Measurements from ENCODE around the gene ADGRD1. TPM values are rescaled to one million over a fixed set of nuclear protein-coding genes. Genes with fewer than 3 reads are reported as not detected.

The ADGRD1 gene
- total and polyA plus RNA-seq, 2 of the 8 experiments (the other 6 are each of a cell fraction or from before 2014, with no cell fraction given), result 0.36 to 0.48 TPM

DNA sequence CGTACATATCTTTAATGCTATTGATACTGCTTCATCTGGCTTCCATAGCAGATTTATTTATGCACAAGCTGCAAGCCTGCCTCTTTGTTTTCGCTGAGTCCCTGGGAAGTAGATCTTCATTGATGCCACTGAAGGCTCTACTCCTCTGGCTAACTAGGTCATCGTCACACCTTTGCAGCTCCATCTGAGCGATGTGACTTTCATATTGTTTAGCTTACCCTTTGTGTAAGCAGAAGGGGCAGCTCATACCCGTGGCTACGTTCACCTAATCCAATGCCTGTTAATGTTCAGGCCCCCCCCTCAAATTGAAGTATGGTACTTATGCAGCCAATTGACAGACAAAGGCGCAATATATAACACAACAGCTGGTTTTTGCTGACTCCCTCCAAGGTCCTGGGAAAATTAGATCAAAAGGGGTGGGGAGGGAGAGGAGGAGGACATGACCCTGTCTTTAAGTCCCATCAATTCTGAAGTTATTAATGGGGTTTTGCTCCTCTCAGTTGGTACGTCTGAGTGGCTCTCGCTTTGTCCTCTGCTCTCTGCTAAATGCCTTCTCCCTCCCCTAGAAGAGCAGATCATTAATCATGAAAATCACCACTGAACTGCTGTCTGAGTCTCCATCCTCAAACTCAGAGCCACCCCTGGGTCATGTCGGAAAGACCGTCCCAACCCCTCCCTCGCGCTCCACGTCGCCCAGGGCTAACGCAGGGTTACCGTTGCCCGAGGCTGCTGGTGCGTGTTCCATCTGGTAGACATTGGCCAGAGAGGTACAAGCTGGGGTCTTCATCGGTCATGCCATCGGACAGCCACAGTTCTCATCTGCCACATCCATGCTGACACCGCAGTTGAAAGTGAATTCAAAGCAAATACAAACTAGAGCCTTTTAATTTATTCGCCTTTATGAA is 128.8 kb downstream of the ADGRD1 start:
- H3K4me3 ChIP-seq (ENCODE audit: extremely low read depth in 1 of 4, insufficient read depth in 2 of 4, low read depth in 3 of 4, low read length in 4 of 4), result no peak overlapping the region
- H2BK12ac ChIP-seq (ENCODE audit: low read depth, low read length), result peak overlapping the region; percentile 60; the same call in 1 of the 2 replicates
- no peak overlapping the region for H4K91ac ChIP-seq (replicated peaks; ENCODE audit: insufficient read length, low read length)
- no peaks in the 10 kb centered on the region; a peak in 1 of 4 replicates for H3K9me3 ChIP-seq (ENCODE audit: insufficient read depth in 2 of 2, low read depth in 1 of 2, low read length in 1 of 2)
- H3K9ac ChIP-seq (replicated peaks in 1 of 4; ENCODE audit: extremely low read depth in 1 of 4, low read depth in 3 of 4, low read length in 3 of 4), result no peak overlapping the region
- H3K23ac ChIP-seq (ENCODE audit: insufficient read length), result no peak overlapping the region
- H2AK5ac ChIP-seq (ENCODE audit: low read depth, low read length), result no peak overlapping the region
- no peak overlapping the region for H3K27ac ChIP-seq (ENCODE audit: low read depth, low read length)
- H2BK5ac ChIP-seq (ENCODE audit: low read depth, low read length), result no peak overlapping the region; the same call in 1 of the 2 replicates
- no peak for DNase-seq (ENCODE audit: low read depth in 1 of 2, low spot score in 2 of 2)
- H2BK20ac ChIP-seq (ENCODE audit: low read length), result no peak overlapping the region
- H3K4ac ChIP-seq (replicated peaks; ENCODE audit: insufficient read length, low read depth, low read length), result no peak overlapping the region
- H4K20me1 ChIP-seq (replicated peaks in 1 of 2; ENCODE audit: control insufficient read depth in 1 of 2, insufficient read depth in 2 of 2, low read length in 2 of 2), result no peaks in the 10 kb centered on the region
- 86% methylated on average over 23 of the region's 23 CpGs; no CpG with 5 or more reads in 1 of the 2 experiments for WGBS, 2 experiments (ENCODE audit: extremely low coverage in 1 of 2, insufficient coverage in 1 of 2, insufficient read length in 1 of 2, insufficient replicate concordance in 2 of 2, low coverage in 1 of 2, low lambda C conversion rate in 2 of 2, missing lambda C conversion rate in 1 of 2)
- H3K27me3 ChIP-seq (replicated peaks in 1 of 4; ENCODE audit: control insufficient read depth in 3 of 4, extremely low read depth in 1 of 4, insufficient read depth in 3 of 4, low read length in 3 of 4), result no peaks in the 10 kb centered on the region
- H2BK15ac ChIP-seq (ENCODE audit: low read length), result no peak overlapping the region
- no peaks in the 10 kb centered on the region; a peak in 1 of 7 replicates for H3K4me1 ChIP-seq (replicated peaks in 1 of 4; ENCODE audit: control insufficient read depth in 3 of 4, insufficient read depth in 4 of 4, low read length in 3 of 4)
- H3K36me3 ChIP-seq (ENCODE audit: control insufficient read depth in 2 of 4, insufficient read depth in 4 of 4, low read length in 3 of 4), result no peaks in the 10 kb centered on the region
- H3K4me2 ChIP-seq (ENCODE audit: insufficient read depth in 1 of 2, low read depth in 2 of 2, low read length in 2 of 2), result no peak overlapping the region
- CTCF ChIA-PET (ENCODE audit: partially characterized antibody), result interaction anchor here (1.0 kb wide), 1 partner anchor 21 kb away, joined by 4 read pairs; no protein-coding TSS in a partner anchor
- H3K56ac ChIP-seq (replicated peaks; ENCODE audit: insufficient read length, low read depth, low read length), result no peak overlapping the region
- no peaks in the 10 kb centered on the region for H3K79me1 ChIP-seq (ENCODE audit: low read depth, low read length)
- no peak for FAIRE-seq
- no peaks in the 10 kb centered on the region for H3K79me2 ChIP-seq (ENCODE audit: control insufficient read depth in 1 of 2, insufficient read depth in 2 of 2, low read length in 2 of 2)
- no peaks in the 10 kb centered on the region for H3K23me2 ChIP-seq (ENCODE audit: low read depth, low read length)
- H4K5ac ChIP-seq (ENCODE audit: insufficient read length, low read depth, low read length), result no peak overlapping the region
- H2BK120ac ChIP-seq (replicated peaks; ENCODE audit: low read depth, low read length), result no peak overlapping the region
- H4K8ac ChIP-seq (ENCODE audit: extremely low read depth, insufficient read depth, low read length), result no peak overlapping the region
- H3K18ac ChIP-seq (ENCODE audit: extremely low read depth, low read length), result no peak overlapping the region
- no peak overlapping the region for H3K14ac ChIP-seq (ENCODE audit: insufficient read length)
- H2AFZ ChIP-seq (ENCODE audit: low read length), result no peak overlapping the region
- POLR2A ChIA-PET (ENCODE audit: partially characterized antibody), result no interaction called here
- TF ChIP-seq RFX5 (IDR thresholded peaks at IDR 0.05; ENCODE audit: borderline replicate concordance, low read depth, low read length) (no peak), HDAC2 (IDR thresholded peaks at IDR 0.05; ENCODE audit: borderline replicate concordance in 1 of 2, low read depth in 2 of 2, low read length in 2 of 2) (no peak), NANOG (IDR thresholded peaks at IDR 0.05; ENCODE audit: insufficient read depth, low read depth, low read length, poor library complexity, severe bottlenecking) (no peak), EP300 (IDR thresholded peaks at IDR 0.05; ENCODE audit: borderline replicate concordance in 1 of 2, low read depth in 2 of 2, low read length in 2 of 2) (no peak), KDM5A (IDR thresholded peaks at IDR 0.05; ENCODE audit: low read length) (no peak), RXRA (IDR thresholded peaks at IDR 0.05; ENCODE audit: insufficient read depth, low read depth, low read length) (no peak), ZNF274 (IDR thresholded peaks at IDR 0.05; ENCODE audit: borderline replicate concordance, extremely low read depth, low read length) (no peak)
- TF ChIP-seq, protein P1, sequence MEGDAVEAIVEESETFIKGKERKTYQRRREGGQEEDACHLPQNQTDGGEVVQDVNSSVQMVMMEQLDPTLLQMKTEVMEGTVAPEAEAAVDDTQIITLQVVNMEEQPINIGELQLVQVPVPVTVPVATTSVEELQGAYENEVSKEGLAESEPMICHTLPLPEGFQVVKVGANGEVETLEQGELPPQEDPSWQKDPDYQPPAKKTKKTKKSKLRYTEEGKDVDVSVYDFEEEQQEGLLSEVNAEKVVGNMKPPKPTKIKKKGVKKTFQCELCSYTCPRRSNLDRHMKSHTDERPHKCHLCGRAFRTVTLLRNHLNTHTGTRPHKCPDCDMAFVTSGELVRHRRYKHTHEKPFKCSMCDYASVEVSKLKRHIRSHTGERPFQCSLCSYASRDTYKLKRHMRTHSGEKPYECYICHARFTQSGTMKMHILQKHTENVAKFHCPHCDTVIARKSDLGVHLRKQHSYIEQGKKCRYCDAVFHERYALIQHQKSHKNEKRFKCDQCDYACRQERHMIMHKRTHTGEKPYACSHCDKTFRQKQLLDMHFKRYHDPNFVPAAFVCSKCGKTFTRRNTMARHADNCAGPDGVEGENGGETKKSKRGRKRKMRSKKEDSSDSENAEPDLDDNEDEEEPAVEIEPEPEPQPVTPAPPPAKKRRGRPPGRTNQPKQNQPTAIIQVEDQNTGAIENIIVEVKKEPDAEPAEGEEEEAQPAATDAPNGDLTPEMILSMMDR (IDR thresholded peaks at IDR 0.05; ENCODE audit: control extremely low read depth in 1 of 3, insufficient read depth in 1 of 3, low read depth in 1 of 3, low read length in 3 of 3), result no peak

Data from H1 (cell line).